ENCODE measurements around the gene DLG5.
"Not testable (repeated sequence)": the region's sequence is repeated elsewhere in the genome, so short reads cannot be mapped to it uniquely, and the experiment has no call there.

DLG5 gene

GRCh38 chr10:77789861-77790260 is 136.7 kb downstream of the DLG5 start:
- no peak for DNase-seq

GRCh38 chr10:77789016-77789415 is 137.5 kb downstream of the DLG5 start:
- no peak for DNase-seq

- DNase-seq: no peak
These were observed 138.0 kb downstream of the DLG5 start for GRCh38 chr10:77788496-77789010.

GRCh38 chr10:77787440-77787839 is 139.1 kb downstream of the DLG5 start:
- no peak for DNase-seq

- no peak for DNase-seq
These were observed 141.7 kb downstream of the DLG5 start for GRCh38 chr10:77784856-77785255.

GRCh38 chr10:77782328-77783061 is 144.1 kb downstream of the DLG5 start:
- DNase-seq: no peak

GRCh38 chr10:77781451-77782327 is 144.9 kb downstream of the DLG5 start:
- DNase-seq: no peak

- DNase-seq: no peak
These were observed 146.4 kb downstream of the DLG5 start for GRCh38 chr10:77780180-77780579.

GRCh38 chr10:77776487-77776886 is 150.1 kb downstream of the DLG5 start:
- DNase-seq: no peak

GRCh38 chr10:77774940-77775391 is 151.6 kb downstream of the DLG5 start:
- DNase-seq: no peak

GRCh38 chr10:77773631-77774426 is 152.7 kb downstream of the DLG5 start:
- DNase-seq: no peak

- not testable (repeated sequence) for DNase-seq
These were observed 153.5 kb downstream of the DLG5 start for GRCh38 chr10:77772852-77773600.

GRCh38 chr10:77771851-77772250 is 154.7 kb downstream of the DLG5 start:
- no peak for DNase-seq

GRCh38 chr10:77771450-77771849 is 155.1 kb downstream of the DLG5 start:
- DNase-seq: no peak

- no peak for DNase-seq
These were observed 155.7 kb downstream of the DLG5 start for GRCh38 chr10:77770868-77771175.

- no peak for DNase-seq
These were observed 156.3 kb downstream of the DLG5 start for GRCh38 chr10:77770081-77770867.

- no peak for DNase-seq
These were observed 158.5 kb downstream of the DLG5 start for GRCh38 chr10:77768039-77768438.

GRCh38 chr10:77763453-77764430 is 162.8 kb downstream of the DLG5 start:
- DNase-seq: no peak

GRCh38 chr10:77758406-77758805 is 168.1 kb downstream of the DLG5 start:
- not testable (repeated sequence) for DNase-seq

Data from NCI-H1105 treated with DMSO at 0.1 percent for 48 hours (cell line).